ENCODE measurements around the gene KRTAP10-9.
"Not testable (repeated sequence)": the region's sequence is repeated elsewhere in the genome, so short reads cannot be mapped to it uniquely, and the experiment has no call there.

Gene KRTAP10-9

GRCh38 chr21:44626673-44627143 is at the start of gene KRTAP10-9:
Gene KRTAP10-9, plus strand, starts transcription at chr21:44627093. Its CDS starts 79 bp downstream, at chr21:44627172.
- no peak for DNase-seq

GRCh38 chr21:44578371-44579055 is 48.4 kb upstream of the KRTAP10-9 start:
- DNase-seq, result no peak

GRCh38 chr21:44579056-44579832 is 47.6 kb upstream of the KRTAP10-9 start:
- no peak for DNase-seq

DNA sequence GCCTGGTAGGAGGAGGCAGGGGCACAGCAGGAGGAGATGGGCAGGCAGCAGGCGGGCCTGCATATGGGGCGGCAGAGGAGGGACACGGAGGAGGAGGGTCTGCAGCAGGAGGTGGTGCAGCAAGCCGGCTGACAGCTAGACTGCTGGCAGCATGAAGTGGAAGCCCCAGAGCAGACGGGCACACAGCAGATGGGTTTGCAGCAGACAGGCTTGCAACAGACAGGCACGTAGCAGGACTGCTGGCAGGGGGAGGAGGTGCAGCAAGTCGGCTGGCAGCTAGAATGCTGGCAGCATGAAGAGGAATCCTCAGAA is 47.1 kb upstream of the KRTAP10-9 start:
- DNase-seq, result no peak

GRCh38 chr21:44580231-44580821 is 46.6 kb upstream of the KRTAP10-9 start, which contains the start of gene KRTAP10-5:
Gene KRTAP10-5, minus strand, starts transcription at chr21:44580604. Its CDS starts 26 bp downstream, at chr21:44580578.
- not testable (repeated sequence) for DNase-seq

- no peak for DNase-seq
Measured at GRCh38 chr21:44581158-44581557, 45.7 kb upstream of the KRTAP10-9 start.

GRCh38 chr21:44582055-44582454 is 44.8 kb upstream of the KRTAP10-9 start:
- no peak for DNase-seq

DNA sequence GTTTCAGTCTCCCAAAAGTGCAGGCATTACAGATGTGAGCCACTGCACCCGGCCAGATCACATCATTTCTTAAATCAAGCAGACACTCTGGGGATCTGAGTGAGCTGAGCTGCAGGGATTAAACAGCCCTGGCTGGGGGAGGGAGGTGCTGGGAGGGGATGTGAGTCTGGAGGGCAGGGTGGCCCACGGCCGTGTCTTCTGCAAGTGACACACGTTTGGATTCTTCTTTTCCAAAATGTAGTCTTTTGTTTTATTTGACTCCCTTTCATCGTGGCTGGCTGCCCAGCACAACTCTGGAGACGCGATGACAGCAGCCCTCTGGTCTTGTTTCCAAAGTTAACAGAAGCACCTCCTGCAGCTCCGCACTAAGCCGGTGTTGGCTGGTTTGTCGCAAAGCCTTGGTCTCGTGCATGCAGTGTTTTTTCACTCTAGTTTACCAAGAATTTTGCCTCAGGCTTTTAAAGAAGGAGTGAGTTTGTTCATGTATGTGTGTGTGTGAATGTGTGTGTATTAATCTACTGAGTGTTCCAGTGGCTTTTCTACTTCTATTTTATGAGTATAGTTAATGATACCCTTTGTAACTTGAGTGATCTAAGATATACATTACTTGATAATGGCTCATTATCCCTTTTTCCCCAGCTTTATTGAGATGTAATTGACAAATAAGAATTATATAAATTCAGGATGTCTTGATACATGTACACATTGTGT is 43.6 kb upstream of the KRTAP10-9 start:
- DNase-seq, result no peak

- no peak for DNase-seq
Measured at GRCh38 chr21:44583800-44584147, 43.1 kb upstream of the KRTAP10-9 start.

DNA sequence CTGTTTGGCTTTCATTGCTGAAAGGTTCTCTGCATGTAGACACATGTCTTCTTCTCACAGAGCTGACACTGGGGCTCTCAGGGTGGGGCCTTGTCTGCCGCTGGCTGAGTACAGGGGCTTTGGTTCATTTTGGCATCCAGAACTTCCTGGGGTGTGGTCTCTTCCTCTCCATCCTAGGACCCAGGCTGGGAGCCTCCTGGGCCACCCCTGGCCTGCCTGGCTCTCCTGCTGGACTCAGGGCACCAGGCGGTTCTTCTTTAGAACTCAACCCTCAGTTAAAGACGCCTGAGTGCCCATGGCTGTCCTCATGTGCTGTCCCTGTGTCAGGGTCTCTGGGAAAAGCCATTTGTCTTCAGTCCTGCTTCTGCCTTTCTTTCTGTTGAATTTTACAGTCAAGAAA is 41.0 kb upstream of the KRTAP10-9 start:
- no peak for DNase-seq

DNA sequence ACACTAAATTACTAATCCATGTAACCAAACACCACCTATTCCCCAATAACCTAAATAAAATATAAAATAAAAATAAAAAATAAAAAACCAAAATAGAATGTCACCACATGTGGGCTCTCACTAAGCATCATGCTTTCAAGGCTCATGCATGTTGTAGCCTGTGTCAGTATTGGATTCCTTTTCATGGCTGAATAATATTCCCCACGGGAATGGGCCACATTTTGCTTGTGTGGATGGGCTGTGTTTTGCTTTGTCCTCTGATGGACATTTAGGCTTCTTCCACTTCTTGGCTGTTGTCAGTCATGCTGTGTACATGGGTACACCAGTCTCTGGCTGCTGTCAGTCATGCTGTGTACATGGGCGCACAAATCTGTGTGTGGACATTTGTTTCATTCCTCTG is 37.8 kb upstream of the KRTAP10-9 start:
- DNase-seq, result no peak

DNA sequence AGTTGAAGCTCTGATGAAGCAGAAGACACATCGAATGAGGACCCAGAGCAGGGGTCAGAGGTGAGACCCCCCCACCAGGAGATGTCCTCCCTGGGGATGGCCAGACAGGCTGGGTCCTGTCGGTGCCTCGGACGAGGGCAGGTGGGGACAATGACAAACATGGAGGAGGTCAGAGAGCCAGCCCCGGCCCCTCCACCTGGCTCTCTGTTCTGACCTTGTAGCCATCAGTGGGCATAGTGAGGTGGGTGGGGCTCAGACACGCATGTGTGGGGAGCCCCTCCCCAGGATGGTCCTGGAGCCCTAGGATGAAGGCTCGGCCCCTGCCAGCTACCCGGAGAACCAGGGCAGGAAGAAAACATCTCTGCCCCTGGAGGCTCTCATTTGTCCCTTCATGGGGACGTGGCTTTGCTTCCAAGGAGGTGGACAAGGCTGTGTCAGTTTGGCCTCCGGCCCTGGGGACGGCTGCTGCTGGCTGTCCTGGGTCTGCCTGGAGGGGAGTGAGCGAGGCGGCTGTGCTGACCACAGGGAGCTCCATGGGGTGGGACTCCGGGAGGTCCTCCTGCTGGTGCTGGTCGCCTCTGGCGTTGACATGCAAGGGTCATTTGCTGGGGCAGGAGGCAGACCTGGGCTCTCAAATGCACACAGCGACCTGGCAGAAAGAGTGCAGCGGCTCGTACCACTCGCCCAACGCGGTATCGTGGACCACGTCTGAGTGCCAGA is 37.1 kb upstream of the KRTAP10-9 start:
- DNase-seq, result no peak

DNA sequence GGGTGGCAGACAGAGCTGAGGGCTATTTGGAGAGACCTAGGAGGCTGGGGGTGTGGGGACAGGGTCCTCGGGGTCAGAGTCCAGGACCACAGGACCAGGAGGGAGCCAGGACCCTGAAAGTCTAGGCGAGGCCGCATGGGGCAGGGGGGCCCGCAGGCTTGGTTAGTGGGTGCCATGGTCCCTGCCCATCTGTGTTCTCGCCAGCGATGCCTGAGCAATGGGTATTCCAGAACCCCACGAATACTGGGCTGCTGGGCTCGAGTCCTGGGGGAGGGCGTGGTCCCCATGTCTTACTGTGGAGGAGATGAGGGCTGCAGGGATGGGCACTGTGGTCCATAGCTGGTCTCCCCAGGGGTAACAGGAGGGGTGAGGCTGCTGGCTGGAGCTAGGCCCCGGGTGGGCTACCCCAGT is 36.6 kb upstream of the KRTAP10-9 start:
- DNase-seq, result no peak

DNA sequence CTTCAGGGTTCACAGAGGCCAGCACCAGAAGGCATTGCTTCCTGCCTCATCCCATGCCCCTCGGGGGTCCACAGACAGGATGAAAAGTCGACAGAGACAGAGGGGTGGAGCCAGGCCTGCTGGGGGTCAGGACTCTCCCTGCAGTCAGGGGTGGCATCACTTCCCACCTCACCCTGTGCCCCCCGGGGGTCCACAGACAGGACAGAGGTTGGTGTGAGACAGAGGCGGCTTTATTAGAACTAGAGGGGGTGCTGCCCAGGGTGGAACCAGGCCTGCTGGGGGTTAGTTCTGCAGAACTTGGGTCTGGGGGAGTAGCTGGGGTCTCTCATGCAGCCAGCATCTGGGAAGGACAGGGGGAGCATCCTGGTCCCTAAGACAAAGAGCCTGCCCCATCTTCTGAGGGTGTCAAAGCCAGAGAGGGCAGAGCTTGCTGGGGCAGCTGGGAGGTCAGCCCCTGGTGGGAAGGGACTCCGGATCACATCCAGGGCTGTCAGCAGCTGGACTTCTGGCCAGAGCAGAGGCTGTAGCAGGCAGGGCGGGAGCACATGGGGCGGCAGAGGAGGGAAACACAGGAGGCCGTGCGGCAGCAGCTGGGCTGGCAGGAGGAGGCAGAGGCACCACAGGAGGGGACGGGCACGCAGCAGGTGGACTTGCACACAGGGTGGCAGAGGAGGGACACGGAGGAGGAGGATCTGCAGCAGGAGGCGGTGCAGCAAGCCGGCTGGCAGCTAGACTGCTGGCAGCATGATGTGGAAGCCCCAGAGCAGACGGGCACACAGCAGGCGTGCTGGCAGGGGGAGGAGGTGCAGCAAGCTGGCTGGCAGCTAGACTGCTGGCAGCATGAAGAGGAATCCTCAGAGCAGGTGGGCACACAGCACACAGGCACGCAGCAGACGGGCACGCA is 35.7 kb upstream of the KRTAP10-9 start:
- not testable (repeated sequence) for DNase-seq

DNA sequence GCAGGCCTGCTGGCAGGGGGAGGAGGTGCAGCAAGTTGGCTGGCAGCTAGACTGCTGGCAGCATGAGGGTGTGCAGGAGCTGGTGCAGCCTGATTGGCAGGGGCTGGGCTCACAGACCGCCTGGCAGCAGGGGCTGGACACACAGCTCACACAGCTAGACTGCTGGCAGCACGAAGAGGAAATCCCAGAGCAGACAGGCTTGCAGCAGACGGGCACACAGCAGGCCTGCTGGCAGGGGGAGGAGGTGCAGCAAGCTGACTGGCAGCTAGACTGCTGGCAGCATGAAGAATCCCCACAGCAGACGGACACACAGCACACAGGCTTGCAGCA is 35.1 kb upstream of the KRTAP10-9 start:
- DNase-seq, result not testable (repeated sequence)

DNA sequence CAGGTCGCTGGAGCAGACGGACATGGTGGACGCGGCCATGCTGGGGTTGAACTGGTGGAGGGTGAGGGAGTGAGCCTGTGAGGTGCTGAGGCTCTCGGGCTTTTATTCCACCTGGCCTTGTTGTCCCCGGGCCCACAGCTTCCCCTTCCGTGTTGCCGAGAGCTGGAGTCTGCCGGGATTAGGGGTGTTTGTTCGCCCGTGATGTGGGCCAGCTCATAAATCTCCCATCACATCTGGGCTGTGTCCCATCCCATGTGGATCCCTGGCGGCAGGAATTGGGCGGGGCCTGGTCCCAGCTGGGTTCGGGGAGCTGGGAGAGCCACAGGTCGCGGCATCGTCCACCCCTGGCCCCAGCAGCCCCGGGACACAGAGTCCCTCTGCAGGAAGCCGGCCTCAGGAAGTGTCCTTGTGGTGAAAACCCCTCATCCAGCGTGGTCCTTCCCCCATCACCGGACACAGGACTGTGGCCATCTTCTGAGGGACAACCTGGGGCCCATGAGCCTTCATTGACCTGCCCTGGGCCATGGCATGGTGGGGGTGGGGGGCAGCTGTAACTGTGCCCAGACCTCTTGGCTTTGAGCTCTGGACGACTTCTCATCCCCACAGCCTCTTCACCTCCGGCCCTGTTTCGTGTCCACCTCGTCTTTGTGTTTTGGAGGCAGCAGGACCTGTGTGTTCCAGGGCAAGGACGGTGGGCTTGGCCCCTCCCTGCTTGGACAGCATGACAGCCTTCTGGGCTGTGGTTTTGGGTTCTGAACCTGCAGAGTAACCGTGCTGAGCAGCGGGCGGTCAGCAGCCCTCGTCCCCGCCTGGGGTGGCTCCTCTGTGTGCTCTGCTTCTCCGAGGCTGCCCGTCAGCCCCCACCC is 34.2 kb upstream of the KRTAP10-9 start, which contains the start of gene KRTAP10-6:
KRTAP10-6 (minus strand) TSS at position 60 of the 866 bp plus-strand sequence; CDS start at position 39, 21 bp downstream.
- no peak for DNase-seq

DNA sequence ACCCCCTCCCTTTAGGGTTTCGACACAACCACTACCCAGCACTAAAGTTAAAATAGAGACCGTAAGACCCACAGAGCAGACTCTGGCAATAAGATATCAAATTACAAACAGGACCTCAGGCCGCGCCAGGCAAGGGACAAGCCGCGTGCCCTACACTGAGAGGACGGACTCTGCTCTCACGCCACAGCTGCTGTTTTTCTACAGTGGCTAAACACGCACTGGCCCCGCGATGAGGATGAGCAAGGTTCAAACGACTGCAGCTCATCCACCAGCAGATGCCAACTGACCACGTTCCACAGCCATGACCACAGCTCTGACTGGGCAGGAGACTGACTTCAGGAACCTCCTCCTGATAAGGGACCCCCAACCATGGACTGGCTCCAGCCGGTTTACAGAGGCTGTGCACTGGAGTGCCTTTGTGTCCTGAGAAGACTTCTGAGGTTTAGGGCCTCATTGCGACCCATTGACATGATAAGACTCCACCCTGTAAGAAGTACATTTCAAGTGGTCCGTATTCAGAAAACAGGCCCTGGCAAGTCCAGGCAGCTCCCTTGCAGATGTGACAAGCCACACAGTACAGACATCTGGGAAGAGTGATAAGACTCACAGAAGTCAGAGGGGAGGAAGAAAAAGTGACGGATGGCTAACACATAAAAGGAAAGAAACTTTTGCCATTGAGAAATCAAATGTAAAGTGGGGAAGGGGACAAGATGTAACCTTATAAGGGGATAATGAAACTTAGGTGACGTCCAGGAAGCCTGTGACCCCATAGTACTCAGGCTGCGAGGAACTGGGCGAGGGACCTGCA is 33.1 kb upstream of the KRTAP10-9 start:
- no peak for DNase-seq

DNA sequence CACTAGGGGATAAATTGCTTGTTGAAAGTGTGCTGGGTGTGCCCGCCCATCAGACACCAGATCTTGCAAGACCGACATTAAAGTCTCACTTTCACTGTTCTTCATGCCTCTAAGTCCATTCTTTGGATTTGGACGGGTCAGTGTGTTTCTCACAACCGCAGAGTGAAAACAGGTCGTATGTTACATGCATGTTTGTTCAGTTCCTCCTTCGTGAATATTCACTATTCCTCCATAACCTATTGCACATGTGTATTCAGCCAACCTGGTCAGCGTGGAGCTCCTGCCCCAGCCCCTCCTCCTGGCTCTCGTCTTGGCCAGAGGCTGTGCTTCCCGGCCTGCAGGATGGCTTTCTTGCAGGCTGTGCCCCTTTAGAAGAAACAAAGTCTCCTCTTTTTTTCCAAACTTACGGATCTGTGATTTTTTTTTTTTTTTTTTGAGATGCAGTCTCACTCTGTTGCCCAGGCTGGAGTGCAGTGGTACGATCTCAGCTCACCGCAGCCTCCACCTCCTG is 32.4 kb upstream of the KRTAP10-9 start:
- no peak for DNase-seq

DNA sequence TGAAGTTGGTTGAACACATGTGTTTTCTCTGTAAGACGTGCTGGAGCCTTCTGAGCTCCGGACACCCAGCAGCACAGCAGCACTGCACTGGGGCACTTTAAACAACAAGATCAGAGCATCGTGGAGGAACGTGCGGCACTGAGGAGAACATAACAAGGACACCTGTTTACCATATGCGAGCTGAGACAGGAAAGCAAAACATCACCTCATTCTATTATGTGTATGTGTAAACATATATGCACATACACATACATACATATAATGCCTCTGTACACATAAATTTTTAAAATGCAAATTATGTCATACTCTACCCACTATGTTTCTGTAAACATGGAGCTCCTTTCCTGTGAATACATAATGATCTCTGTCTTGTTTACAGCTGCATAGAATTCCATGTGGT is 31.4 kb upstream of the KRTAP10-9 start:
- DNase-seq, result no peak
